GM23248 (cell line): ENCODE measurements around the gene BMP2. TPM values are rescaled to one million over a fixed set of nuclear protein-coding genes. Genes with fewer than 3 reads are reported as not detected.

ENCODE experiments used
- DNase-seq: peaks from one replicate; pipeline ENCODE4 v3.0.0-alpha.2; 2015
- H2AFZ ChIP-seq: fragments of 200-600 bp; sonication (generic); 2 replicates; pipeline ENCODE4 v1.6.1; 2016; ENCODE audit warnings: antibody characterized with exemption
- H3F3A ChIP-seq: fragments of 200-600 bp; sonication (generic); 2 replicates; pipeline ENCODE4 v1.6.1; 2016; ENCODE audit warnings: mild to moderate bottlenecking, antibody characterized with exemption, mixed run types; ENCODE audit not compliant: insufficient read depth
- H3K27ac ChIP-seq: fragments of 200-600 bp; sonication (generic); 2 replicates; pipeline ENCODE4 v1.5.1; 2016; ENCODE audit warnings: mild to moderate bottlenecking
- H3K27me3 ChIP-seq: fragments of 200-600 bp; sonication (generic); replicated peaks from 2 replicates; pipeline ENCODE4 v1.6.1; 2016; ENCODE audit warnings: mild to moderate bottlenecking; ENCODE audit not compliant: insufficient read depth
- H3K36me3 ChIP-seq: fragments of 200-600 bp; sonication (generic); 2 replicates; pipeline ENCODE4 v1.6.1; 2016; ENCODE audit warnings: low read depth, mild to moderate bottlenecking
- H3K4me1 ChIP-seq: fragments of 200-600 bp; sonication (generic); 2 replicates; pipeline ENCODE4 v1.6.1; 2016; ENCODE audit warnings: mild to moderate bottlenecking; ENCODE audit not compliant: insufficient read depth
- H3K4me2 ChIP-seq: fragments of 200-600 bp; sonication (generic); one replicate; pipeline ENCODE4 v1.6.1; 2016; ENCODE audit warnings: mild to moderate bottlenecking; ENCODE audit not compliant: unreplicated experiment
- H3K4me3 ChIP-seq: fragments of 200-600 bp; sonication (generic); 2 replicates; pipeline ENCODE4 v1.5.1; 2016; ENCODE audit warnings: mild to moderate bottlenecking
- H3K79me2 ChIP-seq: fragments of 200-600 bp; sonication (generic); 2 replicates; pipeline ENCODE4 v1.6.1; 2016; ENCODE audit warnings: mild to moderate bottlenecking; ENCODE audit not compliant: insufficient read depth
- H3K9ac ChIP-seq: fragments of 200-600 bp; sonication (generic); 2 replicates; pipeline ENCODE4 v1.6.1; 2016; ENCODE audit warnings: mild to moderate bottlenecking
- H3K9me2 ChIP-seq: fragments of 200-600 bp; sonication (generic); 2 replicates; pipeline ENCODE4 v1.6.1; 2016; ENCODE audit warnings: mixed run types, mild to moderate bottlenecking, moderate library complexity; ENCODE audit not compliant: insufficient read depth
- H3K9me3 ChIP-seq: fragments of 200-600 bp; sonication (generic); one replicate; pipeline ENCODE4 v1.6.1; 2017; ENCODE audit warnings: low read depth
- H4K20me1 ChIP-seq: fragments of 200-600 bp; sonication (generic); 2 replicates; pipeline ENCODE4 v1.6.0; 2016; ENCODE audit not compliant: insufficient read depth
- EZH2 ChIP-seq: fragments of 200-600 bp; sonication (generic); IDR thresholded peaks from 2 replicates; pipeline ENCODE4 v1.6.1; 2018; ENCODE audit warnings: antibody characterized with exemption, mild to moderate bottlenecking; ENCODE audit not compliant: insufficient read depth, poor library complexity, severe bottlenecking
- EZH2phosphoT487 ChIP-seq: fragments of 200-600 bp; sonication (generic); IDR thresholded peaks from 2 replicates; pipeline ENCODE4 v1.6.1; 2018; ENCODE audit warnings: antibody characterized with exemption, moderate library complexity, mild to moderate bottlenecking, low read depth; ENCODE audit not compliant: insufficient read depth
- WGBS, 2 experiments: methylation state at CpG; one replicate each; pipeline ENCODE4 v1.1.6; 2015 to 2017; ENCODE audit warnings: low lambda C conversion rate in 2 of 2, low coverage in 1 of 2; ENCODE audit errors: missing lambda C conversion rate in 2 of 2; 5-methylcytosine and 5-hydroxymethylcytosine counted together
- in situ Hi-C: fragments of 300-500 bp; cut with MboI; formaldehyde crosslinking; loops from 2 replicates; pipeline ENCODE4 v1.15.0; 2020
- polyA plus RNA-seq: library from polyadenylated mRNA; unstranded; fragments of >200 nt; fragmentation: Nextera tagmentation; extraction: Ambion mirVana; gene quantifications from 2 replicates; pipeline ENCODE4 v1.2.1, GENCODE V29; 2016
- total RNA-seq: library from RNA; depleted of rRNA; stranded (reverse); fragments of >200 nt; shearing (Covaris generic); gene quantifications from 2 replicates; pipeline ENCODE4 v1.2.3, GENCODE V29; 2014; rRNA removed

Gene BMP2
- total RNA-seq = 0.38 and 0.76 TPM in 2 replicates
- 0.33 and 0.34 TPM in 2 replicates for polyA plus RNA-seq

- TF ChIP-seq EZH2 (no peak), EZH2phosphoT487 (no peak)
- H2AFZ ChIP-seq = peak within 1 kb of the TSS; percentile 92
- H3K4me2 ChIP-seq = peak within 1 kb of the TSS; percentile 84
- no peaks in the 10 kb centered on the region for H3K9me2 ChIP-seq
- peaks cover under 1% of the 10 kb centered on the region; the same call in 1 of the 2 replicates for H3K27me3 ChIP-seq
- no peaks in the 10 kb centered on the region for H3K36me3 ChIP-seq
- peak within 1 kb of the TSS; percentile 47 for H3K9ac ChIP-seq
- H3F3A ChIP-seq = peaks cover 12% of the 10 kb centered on the region; the same call in 1 of the 2 replicates
- WGBS, 2 experiments = 2% methylated on average over 67 to 93 of the region's 112 CpGs
- DNase-seq = peak; percentile 76
- H4K20me1 ChIP-seq = no peaks in the 10 kb centered on the region
- H3K79me2 ChIP-seq = no peaks in the 10 kb centered on the region
- no peak within 1 kb of the TSS for H3K27ac ChIP-seq
- H3K4me1 ChIP-seq = no peaks in the 10 kb centered on the region
- in situ Hi-C loops = loop anchor here (25.0 kb wide), 1 partner anchor 520 kb away; no protein-coding TSS in a partner anchor
- no peaks in the 10 kb centered on the region for H3K9me3 ChIP-seq
- H3K4me3 ChIP-seq = peak within 1 kb of the TSS; percentile 78
These were observed at the start of gene BMP2 for GRCh38 chr20:6767536-6768227. Gene BMP2, plus strand, starts transcription at chr20:6767686. Its CDS starts 2,441 bp downstream, at chr20:6770127.

GRCh38 chr20:6718662-6719368 lies 48.7 kb upstream of the BMP2 start:
- H3F3A ChIP-seq = no peaks in the 10 kb centered on the region
- in situ Hi-C loops = no loop called here
- no peak overlapping the region for H3K4me2 ChIP-seq
- H3K79me2 ChIP-seq = no peaks in the 10 kb centered on the region
- H3K27ac ChIP-seq = no peak overlapping the region
- peaks cover 13% of the 10 kb centered on the region for H3K27me3 ChIP-seq
- no peak overlapping the region for H2AFZ ChIP-seq
- no peaks in the 10 kb centered on the region for H3K36me3 ChIP-seq
- H3K9me2 ChIP-seq = no peaks in the 10 kb centered on the region
- peak; percentile 39 for DNase-seq
- H3K4me3 ChIP-seq = no peak overlapping the region
- no peaks in the 10 kb centered on the region for H4K20me1 ChIP-seq
- H3K9me3 ChIP-seq = no peaks in the 10 kb centered on the region
- no peaks in the 10 kb centered on the region for H3K4me1 ChIP-seq
- TF ChIP-seq EZH2phosphoT487 = no peak
- no peak for TF ChIP-seq EZH2
- H3K9ac ChIP-seq = no peak overlapping the region
- 32 to 35% methylated on average over 7 of the region's 7 CpGs for WGBS, 2 experiments

DNA sequence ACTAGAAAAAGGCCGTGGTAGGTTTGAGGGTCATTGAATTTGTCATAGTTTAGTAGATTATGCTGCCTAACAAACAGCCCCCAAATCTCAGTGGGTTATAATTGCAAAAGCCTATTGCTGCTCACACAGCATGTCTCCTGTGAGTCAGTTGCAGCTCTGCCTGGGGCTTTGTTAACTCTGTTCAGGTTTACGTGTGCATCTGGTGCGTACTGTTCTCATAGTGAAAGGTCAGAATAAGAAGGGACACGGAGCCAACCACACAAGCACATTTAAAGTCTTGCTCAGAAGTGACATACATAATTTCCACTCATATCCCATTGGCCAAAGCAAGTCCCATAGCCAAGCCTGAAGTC lies 48.1 kb upstream of the BMP2 start:
- Histone ChIP-seq H3K9me3 (no peaks in the 10 kb centered on the region), H3K36me3 (no peaks in the 10 kb centered on the region), H3K9me2 (no peaks in the 10 kb centered on the region), H3K4me3 (no peak overlapping the region), H3K79me2 (no peaks in the 10 kb centered on the region), H4K20me1 (no peaks in the 10 kb centered on the region), H3K27ac (no peak overlapping the region), H3F3A (no peaks in the 10 kb centered on the region), H2AFZ (no peak overlapping the region), H3K9ac (no peak overlapping the region), H3K4me1 (no peaks in the 10 kb centered on the region), H3K4me2 (no peak overlapping the region), H3K27me3 (peaks cover 13% of the 10 kb centered on the region)
- WGBS, 2 experiments = 66 to 71% methylated on average over 4 of the region's 4 CpGs
- DNase-seq = no peak
- in situ Hi-C loops = no loop called here
- TF ChIP-seq EZH2 = no peak
- no peak for TF ChIP-seq EZH2phosphoT487

DNA sequence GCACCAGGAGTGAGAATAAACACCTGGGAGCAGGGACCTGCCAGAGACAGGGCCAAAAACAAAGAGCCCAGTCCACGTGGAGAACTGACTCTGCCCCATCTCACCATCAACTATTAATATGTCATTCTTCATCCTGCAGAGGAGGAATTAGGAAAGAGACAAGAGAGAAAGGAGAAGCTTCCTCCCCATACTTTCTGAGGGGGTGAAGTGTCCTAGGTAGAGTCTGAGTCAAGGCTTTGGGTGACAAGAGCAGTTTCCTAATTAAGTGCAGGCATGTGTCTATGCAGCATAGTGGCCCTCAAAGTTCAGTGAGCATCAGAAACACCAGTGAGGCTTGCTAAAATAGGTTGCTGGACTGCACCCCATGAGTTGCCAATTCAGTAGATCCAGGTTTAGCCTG lies 40.7 kb upstream of the BMP2 start:
- H3K4me1 ChIP-seq = no peaks in the 10 kb centered on the region
- H3F3A ChIP-seq = no peaks in the 10 kb centered on the region
- no peaks in the 10 kb centered on the region for H4K20me1 ChIP-seq
- TF ChIP-seq EZH2phosphoT487 (no peak), EZH2 (no peak)
- H3K27ac ChIP-seq = no peak overlapping the region
- no peak for DNase-seq
- no peak overlapping the region for H2AFZ ChIP-seq
- WGBS, 2 experiments = 0% methylated on average over 1 of the region's 1 CpG
- no peaks in the 10 kb centered on the region for H3K27me3 ChIP-seq
- in situ Hi-C loops = no loop called here
- H3K4me2 ChIP-seq = no peak overlapping the region
- H3K4me3 ChIP-seq = no peak overlapping the region
- no peaks in the 10 kb centered on the region for H3K9me3 ChIP-seq
- H3K36me3 ChIP-seq = no peaks in the 10 kb centered on the region
- no peak overlapping the region for H3K9ac ChIP-seq
- H3K9me2 ChIP-seq = no peaks in the 10 kb centered on the region
- no peaks in the 10 kb centered on the region for H3K79me2 ChIP-seq
